CD4-positive, CD25-positive, alpha-beta regulatory T cell (primary cell): ENCODE data around the gene GPATCH3. TPM values are rescaled to one million over a fixed set of nuclear protein-coding genes. Genes with fewer than 3 reads are reported as not detected.
"Not testable (repeated sequence)": the region's sequence is repeated elsewhere in the genome, so short reads cannot be mapped to it uniquely, and the experiment has no call there.

Source experiments
- ATAC-seq, 2 donors: fragments of 150-1000 bp; cut with Tn5 transposase; one replicate each; pipeline ENCODE4 v1.10.0; 2021; ENCODE audit warnings: low read depth in 2 of 2, moderate number of reproducible peaks in 2 of 2, moderate library complexity in 1 of 2
- DNase-seq, 3 donors: peaks; one replicate each; pipeline versions ENCODE4 v3.0.0 to v3.0.0-alpha.2; 2012 to 2022; ENCODE audit warnings: mixed read lengths in 1 of 3
- H3K27ac ChIP-seq: one replicate; pipeline ENCODE4 v1.7.0; 2013; ENCODE audit warnings: mild to moderate bottlenecking, low read length; ENCODE audit not compliant: insufficient read depth, poor library complexity, severe bottlenecking
- H3K27me3 ChIP-seq: one replicate; pipeline ENCODE4 v1.7.0; 2013; ENCODE audit warnings: low read length; ENCODE audit not compliant: control insufficient read depth, insufficient read depth
- H3K36me3 ChIP-seq: one replicate; pipeline ENCODE4 v1.7.0; 2013; ENCODE audit warnings: mild to moderate bottlenecking, low read length, moderate library complexity; ENCODE audit not compliant: control insufficient read depth, insufficient read depth
- H3K4me1 ChIP-seq: 2 replicates; pipeline ENCODE4 v1.7.0; 2013; ENCODE audit warnings: mild to moderate bottlenecking, low read length; ENCODE audit not compliant: insufficient read depth, control insufficient read depth, poor library complexity, severe bottlenecking
- H3K4me3 ChIP-seq: one replicate; pipeline ENCODE4 v1.7.0; 2013; ENCODE audit warnings: low read depth, mild to moderate bottlenecking, low read length, moderate library complexity
- H3K9me3 ChIP-seq, 2 experiments: 1 replicate in 1 of 2; 2 replicates in 1 of 2; pipeline ENCODE4 v1.7.0; 2013; ENCODE audit warnings: low read length in 2 of 2, mild to moderate bottlenecking in 1 of 2, moderate library complexity in 1 of 2; ENCODE audit not compliant: control insufficient read depth in 2 of 2
- H3K27ac Mint-ChIP-seq, 3 donors: one replicate each; pipeline ENCODE4 v1.8.0; 2020 to 2022; ENCODE audit warnings: mild to moderate bottlenecking in 3 of 3, mixed read lengths in 3 of 3, moderate library complexity in 2 of 3
- H3K27me3 Mint-ChIP-seq: one replicate; pipeline ENCODE4 v1.8.0; 2022; ENCODE audit warnings: mild to moderate bottlenecking, mixed read lengths
- H3K36me3 Mint-ChIP-seq: one replicate; pipeline ENCODE4 v1.8.0; 2020; ENCODE audit warnings: mixed read lengths
- H3K4me1 Mint-ChIP-seq, 4 donors: one replicate each; pipeline ENCODE4 v1.8.0; 2020 to 2022; ENCODE audit warnings: mixed read lengths in 4 of 4, mild to moderate bottlenecking in 1 of 4
- H3K4me3 Mint-ChIP-seq, 4 donors: one replicate each; pipeline ENCODE4 v1.8.0; 2020 to 2022; ENCODE audit warnings: mild to moderate bottlenecking in 4 of 4, mixed read lengths in 4 of 4, moderate library complexity in 3 of 4
- H3K9me3 Mint-ChIP-seq, 7 donors: one replicate each; pipeline ENCODE4 v1.8.0; 2020 to 2022; ENCODE audit warnings: mixed read lengths in 7 of 7, mild to moderate bottlenecking in 3 of 7, moderate library complexity in 2 of 7
- polyA plus RNA-seq, 4 donors: library from polyadenylated mRNA; unstranded; fragments of 300-500 nt; fragmentation: Illumina TruSeq; gene quantifications; one replicate each; pipeline ENCODE4 v1.2.3, GENCODE V29; 2021
- total RNA-seq: library from RNA; stranded (reverse); gene quantifications from one replicate; pipeline ENCODE4 v1.2.3, GENCODE V29; 2022

GPATCH3 gene
- total and polyA plus RNA-seq, 5 donors from 2014 or later = 14.0 to 26.7 (median 18.6) TPM

- not testable (repeated sequence) for H3K27me3 ChIP-seq, H3K4me1 ChIP-seq, H3K4me3 Mint-ChIP-seq, H3K27me3 Mint-ChIP-seq, DNase-seq, H3K9me3 Mint-ChIP-seq, H3K4me3 ChIP-seq, H3K27ac ChIP-seq, ATAC-seq, H3K9me3 ChIP-seq
- H3K4me1 Mint-ChIP-seq = peaks cover 0 to 14% (median 7%) of the 10 kb centered on the region in 4 donors
- H3K36me3 ChIP-seq = peaks cover 64% of the 10 kb centered on the region
- peaks cover 36% of the 10 kb centered on the region for H3K36me3 Mint-ChIP-seq
- H3K27ac Mint-ChIP-seq = peak overlapping the region in 1 of 3 donors; percentile 84
Measured at GRCh38 chr1:26847826-26848225, 52.4 kb downstream of the GPATCH3 start.

- no peaks in the 10 kb centered on the region for H3K9me3 Mint-ChIP-seq
- peaks cover 0 to 15% (median 6%) of the 10 kb centered on the region in 4 donors for H3K4me1 Mint-ChIP-seq
- peaks cover 13% of the 10 kb centered on the region for H3K36me3 Mint-ChIP-seq
- no peaks in the 10 kb centered on the region for H3K9me3 ChIP-seq
- H3K4me3 Mint-ChIP-seq = no peak overlapping the region
- peaks cover 7% of the 10 kb centered on the region for H3K4me1 ChIP-seq
- no peak overlapping the region for H3K27ac ChIP-seq
- DNase-seq (no peak), ATAC-seq (no peak)
- H3K27me3 Mint-ChIP-seq = no peaks in the 10 kb centered on the region
- H3K27ac Mint-ChIP-seq = peak overlapping the region in 2 of 3 donors; percentile 55 to 58
- H3K36me3 ChIP-seq = peaks cover 56% of the 10 kb centered on the region
- no peak overlapping the region for H3K4me3 ChIP-seq
- no peaks in the 10 kb centered on the region for H3K27me3 ChIP-seq
Measured at GRCh38 chr1:26844424-26845196, 55.7 kb downstream of the GPATCH3 start.

Other genes starting within 250 kb of the GPATCH3 start
- gene ARID1A, start 204.5 kb downstream of the GPATCH3 start, total RNA-seq = 139 TPM
- 10 to 100 TPM in 3 of 4 donors, 1 to 10 TPM in 1; 9.5 to 13.4 (median 13.0) TPM for gene ARID1A, start 204.5 kb downstream of the GPATCH3 start, polyA plus RNA-seq
- gene PIGV, start 112.5 kb downstream of the GPATCH3 start, total RNA-seq = 8.6 TPM
- 10 to 100 TPM in 2 of 4 donors, 1 to 10 TPM in 2; 8.3 to 13.2 (median 9.8) TPM for gene PIGV, start 112.5 kb downstream of the GPATCH3 start, polyA plus RNA-seq
- 73.6 TPM for gene ZDHHC18, start 73.8 kb downstream of the GPATCH3 start, total RNA-seq
- 10 to 100 TPM in 2 of 4 donors, 1 to 10 TPM in 2; 4.4 to 14.8 (median 10.3) TPM for gene ZDHHC18, start 73.8 kb downstream of the GPATCH3 start, polyA plus RNA-seq
- gene SFN, start 37.3 kb downstream of the GPATCH3 start, total RNA-seq = 1.3 TPM
- not detected for gene SFN, start 37.3 kb downstream of the GPATCH3 start, polyA plus RNA-seq
- 45.5 TPM for gene GPN2, start 10.2 kb downstream of the GPATCH3 start, total RNA-seq
- gene GPN2, start 10.2 kb downstream of the GPATCH3 start, polyA plus RNA-seq = 10 to 100 TPM; 12.1 to 32.1 (median 20.5) TPM
- gene NR0B2, start 13.5 kb upstream of the GPATCH3 start, total RNA-seq = not detected
- not detected for gene NR0B2, start 13.5 kb upstream of the GPATCH3 start, polyA plus RNA-seq
- gene NUDC, start 21.3 kb upstream of the GPATCH3 start, total RNA-seq = 41.2 TPM
- 10 to 100 TPM; 75.0 to 93.4 (median 84.8) TPM for gene NUDC, start 21.3 kb upstream of the GPATCH3 start, polyA plus RNA-seq
- 0.54 TPM for gene KDF1, start 60.0 kb upstream of the GPATCH3 start, total RNA-seq
- gene KDF1, start 60.0 kb upstream of the GPATCH3 start, polyA plus RNA-seq = 1 to 10 TPM in 3 of 4 donors, under 1 TPM in 1; 0.91 to 3.9 (median 3.2) TPM
- gene TRNP1, start 93.2 kb upstream of the GPATCH3 start, total RNA-seq = not detected
- gene TRNP1, start 93.2 kb upstream of the GPATCH3 start, polyA plus RNA-seq = not detected
- gene TENT5B, start 112.4 kb upstream of the GPATCH3 start, total RNA-seq = not detected
- not detected for gene TENT5B, start 112.4 kb upstream of the GPATCH3 start, polyA plus RNA-seq